ENCODE measurements around the gene TAPBP. TPM values are rescaled to one million over a fixed set of nuclear protein-coding genes. Genes with fewer than 3 reads are reported as not detected.
"Not testable (repeated sequence)": the region's sequence is repeated elsewhere in the genome, so short reads cannot be mapped to it uniquely, and the experiment has no call there.

TAPBP gene
- 415 TPM in 2 replicates for total RNA-seq

- intact Hi-C loops (cut with micrococcal nuclease), result loop anchor here (1.0 to 2.0 kb wide), 10 partner anchors 9 to 460 kb away; partner anchors contain the start of genes CUTA, KIFC1, PSMB9 and RPS18
Measured at GRCh38 chr6:33313709-33314514, at the start of gene TAPBP. Gene TAPBP, minus strand, starts transcription at chr6:33314078. Its CDS starts 37 bp downstream, at chr6:33314041.

GRCh38 chr6:33363486-33363885 lies 49.6 kb upstream of the TAPBP start:
- intact Hi-C loops (cut with micrococcal nuclease), result not testable (repeated sequence)

- intact Hi-C loops (cut with micrococcal nuclease), result no loop called here
Measured at GRCh38 chr6:33359331-33359730, 45.5 kb upstream of the TAPBP start.

GRCh38 chr6:33357160-33357871 lies 43.4 kb upstream of the TAPBP start:
- intact Hi-C loops (cut with micrococcal nuclease), result not testable (repeated sequence)

DNA sequence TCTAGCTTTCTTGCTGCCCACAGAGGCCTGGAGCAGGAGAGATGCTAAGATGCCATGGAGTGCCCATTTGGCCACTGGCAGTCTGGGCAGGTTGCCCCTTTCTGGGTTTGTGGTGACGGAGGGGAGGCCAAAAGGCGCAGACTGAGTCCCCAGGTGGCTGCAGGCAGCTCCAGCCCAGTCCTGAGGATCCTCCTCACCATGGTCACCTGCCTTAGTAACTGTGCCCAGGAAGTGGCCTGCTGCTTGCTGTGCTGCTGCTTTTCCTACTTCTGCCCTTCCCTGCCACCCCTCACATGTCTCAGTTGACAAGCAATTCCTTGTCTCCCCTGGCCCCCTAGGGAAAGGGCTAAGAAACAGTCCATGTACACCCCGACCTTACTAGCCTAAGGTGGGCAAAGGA lies 42.4 kb upstream of the TAPBP start:
- intact Hi-C loops (cut with micrococcal nuclease), result no loop called here

DNA sequence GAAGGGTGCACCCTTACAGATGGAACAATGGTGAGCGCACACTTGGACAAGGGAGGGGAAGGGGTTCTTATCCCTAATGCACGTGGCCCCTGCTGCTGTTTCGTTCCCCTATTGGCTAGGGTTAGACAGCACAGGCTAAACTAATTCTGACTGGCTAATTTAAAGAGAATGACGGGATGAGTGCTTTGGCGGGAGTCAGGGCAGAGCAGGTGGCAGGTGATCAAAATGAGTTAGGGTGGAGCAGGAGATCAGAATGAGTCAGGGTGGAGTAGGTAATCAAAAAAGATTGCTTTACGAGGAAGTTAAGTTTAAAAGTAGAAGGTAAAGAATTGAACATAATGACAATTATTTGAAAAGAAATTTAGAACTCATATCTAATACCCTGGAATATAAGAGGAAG lies 42.0 kb upstream of the TAPBP start:
- intact Hi-C loops (cut with micrococcal nuclease), result not testable (repeated sequence)

DNA sequence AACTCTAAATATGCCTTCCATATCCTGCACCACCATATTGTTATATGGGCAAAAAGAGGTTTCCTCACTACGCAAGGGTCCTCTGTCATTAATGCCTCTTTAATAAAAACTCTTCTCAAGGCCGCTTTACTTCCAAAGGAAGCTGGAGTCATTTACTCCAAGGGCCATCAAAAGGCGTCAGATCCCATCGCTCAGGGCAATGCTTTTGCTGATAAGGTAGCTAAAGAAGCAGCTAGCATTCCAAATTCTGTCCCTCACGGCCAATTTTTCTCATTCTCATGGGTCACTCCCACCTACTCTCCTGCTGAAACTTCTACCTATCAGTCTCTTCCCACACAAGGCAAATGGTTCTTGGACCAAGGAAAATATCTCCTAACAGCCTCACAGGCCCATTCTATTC lies 33.9 kb upstream of the TAPBP start:
- intact Hi-C loops (cut with micrococcal nuclease), result no loop called here

GRCh38 chr6:33346972-33347371 lies 33.1 kb upstream of the TAPBP start:
- intact Hi-C loops (cut with micrococcal nuclease), result not testable (repeated sequence)

DNA sequence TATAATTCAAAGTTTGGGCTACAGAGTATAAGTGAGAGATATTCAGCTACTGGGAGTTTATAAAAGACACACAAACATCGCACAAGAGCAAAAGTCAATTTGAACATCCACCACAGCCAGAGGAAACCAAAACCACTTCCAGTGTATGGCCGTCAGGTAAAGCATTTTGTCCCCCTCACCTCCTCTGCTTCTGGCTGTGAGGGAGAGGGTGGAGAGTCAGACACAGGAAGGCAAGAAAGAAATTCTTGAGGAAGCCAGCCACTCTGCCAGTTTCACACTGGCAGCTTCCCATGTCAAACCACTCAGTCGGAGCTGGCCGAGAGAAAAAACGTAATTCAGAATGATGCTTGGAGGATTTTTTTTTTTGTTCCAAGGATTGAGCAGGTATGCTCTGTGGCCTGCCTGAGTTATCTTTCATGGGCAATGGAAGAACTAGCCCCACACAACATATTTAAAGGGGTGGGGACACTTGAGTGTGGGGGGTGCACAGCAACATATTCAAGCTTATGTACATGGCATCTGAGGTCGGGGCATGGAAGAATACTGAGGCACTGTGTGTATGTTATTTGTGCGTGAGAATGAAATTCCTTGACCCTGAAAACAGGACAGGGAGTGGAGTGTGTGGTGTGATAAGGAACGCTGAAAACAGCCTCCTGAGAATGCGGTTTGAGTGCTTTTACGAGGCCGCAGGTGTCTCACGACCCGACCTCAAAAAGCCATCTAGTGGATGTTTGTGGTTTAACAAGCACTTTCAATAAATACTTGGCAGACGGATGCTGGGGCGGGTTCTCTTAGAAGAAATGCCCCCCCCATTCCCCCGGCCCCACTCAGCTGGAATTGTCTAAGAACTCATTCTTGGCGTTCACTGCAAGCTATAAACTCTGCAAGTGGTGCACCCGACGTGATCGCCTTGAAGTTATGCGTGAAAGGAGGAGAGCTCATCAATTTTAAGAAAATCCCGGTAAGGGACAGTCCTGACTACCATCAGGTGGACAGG lies 31.1 kb upstream of the TAPBP start:
- intact Hi-C loops (cut with micrococcal nuclease), result loop anchor here (1.0 to 2.0 kb wide), 6 partner anchors 22 to 74 kb away; partner anchors contain the start of genes CUTA, KIFC1, VPS52 and ZBTB22

GRCh38 chr6:33343953-33344611 lies 30.2 kb upstream of the TAPBP start:
- intact Hi-C loops (cut with micrococcal nuclease), result loop anchor here (1.0 to 2.0 kb wide), 3 partner anchors 21 to 75 kb away; partner anchors contain the start of genes CUTA and ZBTB22

DNA sequence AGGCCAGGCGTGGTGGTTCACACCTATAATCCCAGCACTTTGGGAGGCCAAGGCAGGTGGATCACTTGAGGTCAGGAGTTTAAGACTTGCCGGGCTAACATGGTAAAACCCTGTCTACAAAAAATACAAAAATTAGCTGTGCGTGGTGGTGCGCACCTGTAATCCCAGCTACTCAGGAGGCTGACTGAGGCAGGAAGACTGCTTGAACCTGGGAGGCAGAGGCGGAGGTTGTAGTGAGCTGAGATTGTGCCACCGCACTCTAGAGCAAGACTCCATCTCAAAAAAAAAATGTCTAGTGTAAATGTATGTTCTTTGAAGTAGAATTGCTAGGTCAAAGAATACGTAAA lies 29.7 kb upstream of the TAPBP start:
- intact Hi-C loops (cut with micrococcal nuclease), result not testable (repeated sequence)

DNA sequence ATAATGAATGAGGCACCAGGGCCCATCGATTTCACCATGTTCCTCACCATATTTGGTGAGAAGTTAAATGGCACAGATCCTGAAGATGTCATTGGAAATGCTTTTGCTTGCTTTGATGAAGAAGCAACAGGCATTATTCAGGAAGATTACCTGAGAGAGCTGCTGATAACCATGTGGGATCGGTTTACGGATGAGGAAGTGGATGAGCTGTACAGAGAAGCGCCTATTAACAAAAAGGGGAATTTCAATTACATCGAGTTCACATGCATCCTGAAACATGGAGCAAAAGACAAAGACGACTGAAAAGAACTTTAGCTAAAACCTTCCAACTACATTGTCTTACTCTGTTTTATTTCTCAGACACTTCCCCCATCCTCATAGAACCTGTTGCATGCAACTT lies 25.3 kb upstream of the TAPBP start:
- intact Hi-C loops (cut with micrococcal nuclease), result no loop called here

DNA sequence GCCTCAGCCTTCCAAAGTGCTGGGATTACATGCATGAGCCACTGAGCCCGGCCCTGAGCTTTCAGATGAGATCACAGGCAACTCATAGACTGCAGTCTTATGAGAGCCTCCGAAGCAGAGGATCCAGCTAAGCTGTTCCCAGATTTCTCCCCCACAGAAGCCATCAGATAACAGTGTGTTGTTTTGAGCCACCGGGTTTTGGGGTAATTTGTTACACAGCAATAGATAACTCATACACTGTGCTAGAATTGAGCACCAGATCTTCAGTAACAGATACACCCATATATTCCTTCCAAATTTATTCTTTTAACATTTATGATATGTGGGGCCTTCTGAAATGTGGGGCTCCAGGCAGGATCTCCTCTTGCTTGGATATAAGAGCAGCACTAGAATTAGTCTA lies 22.6 kb upstream of the TAPBP start:
- intact Hi-C loops (cut with micrococcal nuclease), result no loop called here

GRCh38 chr6:33335916-33336315 lies 22.0 kb upstream of the TAPBP start:
- intact Hi-C loops (cut with micrococcal nuclease), result no loop called here

- intact Hi-C loops (cut with micrococcal nuclease), result no loop called here
Measured at GRCh38 chr6:33333666-33334065, 19.8 kb upstream of the TAPBP start.

DNA sequence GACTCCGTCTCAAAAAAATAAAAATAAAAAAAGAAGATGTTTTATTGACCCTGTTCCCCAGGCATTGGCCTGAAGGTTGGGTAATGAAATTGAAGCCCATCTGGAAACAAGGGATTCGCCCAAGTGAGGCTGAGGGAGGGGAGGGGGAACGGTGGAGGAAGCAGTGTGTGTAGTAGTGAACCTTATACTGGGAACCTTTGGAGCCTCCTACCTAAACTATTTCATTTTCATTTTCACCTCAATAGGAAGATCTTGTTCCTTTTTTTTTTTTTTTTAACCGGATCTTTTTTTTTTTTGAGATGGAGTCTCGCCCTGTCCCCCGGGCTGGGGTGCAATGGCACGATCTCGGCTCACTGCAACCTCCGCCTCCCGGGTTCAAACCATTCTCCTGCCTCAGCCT lies 16.9 kb upstream of the TAPBP start:
- intact Hi-C loops (cut with micrococcal nuclease), result no loop called here

DNA sequence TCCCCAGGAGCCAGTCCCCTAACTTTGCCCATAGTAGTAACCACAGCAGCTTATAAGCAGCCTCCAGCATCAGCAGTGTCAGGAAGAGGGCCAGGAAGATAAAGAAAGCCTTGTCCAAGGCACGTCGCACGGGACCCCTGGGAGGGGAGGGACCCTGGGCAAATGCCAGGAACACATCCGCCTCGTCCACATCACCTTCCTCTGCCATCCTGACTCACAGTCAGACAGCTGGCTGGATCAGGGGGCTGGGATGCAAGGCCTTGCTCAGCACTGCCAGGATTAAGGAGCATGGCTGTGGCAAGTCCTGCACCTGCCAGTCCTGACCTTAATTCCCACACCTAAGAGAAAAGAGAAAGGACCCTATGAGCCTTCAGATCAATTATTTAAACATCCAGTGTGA lies 15.2 kb upstream of the TAPBP start:
- intact Hi-C loops (cut with micrococcal nuclease), result no loop called here

DNA sequence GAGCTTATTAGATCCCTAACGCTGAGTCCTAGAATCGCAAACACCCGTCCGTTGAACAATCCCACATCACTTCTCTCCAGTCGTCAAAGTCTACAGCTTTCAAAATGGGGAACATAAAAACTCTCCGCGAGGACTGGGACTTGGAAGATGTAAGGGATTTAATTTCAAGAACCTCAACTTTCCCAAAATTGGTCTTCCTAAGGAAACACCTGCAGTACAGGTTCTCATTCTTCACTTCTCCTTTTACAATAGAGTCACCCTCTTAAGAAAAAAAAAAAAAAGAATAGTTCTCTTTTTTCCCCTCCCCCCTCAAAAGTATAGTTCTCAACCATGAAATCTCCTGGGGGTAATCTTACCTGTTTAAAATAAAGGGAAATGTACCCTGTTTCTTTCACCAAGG lies 10.2 kb upstream of the TAPBP start:
- intact Hi-C loops (cut with micrococcal nuclease), result no loop called here

- intact Hi-C loops (cut with micrococcal nuclease), result loop anchor here (1.0 kb wide), 11 partner anchors 9 to 298 kb away; partner anchors contain the start of genes B3GALT4, ITPR3, KIFC1 and PFDN6
Measured at GRCh38 chr6:33323623-33323948, 9.7 kb upstream of the TAPBP start.

- intact Hi-C loops (cut with micrococcal nuclease), result no loop called here
Measured at GRCh38 chr6:33321227-33321626, 7.3 kb upstream of the TAPBP start.
